Psoas muscle (tissue), 8 donors: ENCODE measurements around the gene OR2H1. TPM values are rescaled to one million over a fixed set of nuclear protein-coding genes. Genes with fewer than 3 reads are reported as not detected.
"Not testable (repeated sequence)": the region's sequence is repeated elsewhere in the genome, so short reads cannot be mapped to it uniquely, and the experiment has no call there.

ENCODE experiments used
- ATAC-seq, 4 donors: fragments of 200-7000 bp; cut with Tn5 transposase; one replicate each; pipeline ENCODE4 v1.9.1; 2020; ENCODE audit warnings: moderate library complexity in 3 of 4, mild to moderate bottlenecking in 2 of 4
- DNase-seq, 2 donors: peaks; one replicate each; pipeline ENCODE4 v3.0.0-alpha.2; 2020
- H3K27ac ChIP-seq: fragments of 200-600 bp; one replicate; pipeline ENCODE4 v1.8.0; 2022
- H3K27me3 ChIP-seq, 3 donors: fragments of 200-600 bp in 1 of 3; one replicate each; pipeline versions ENCODE4 v1.6.1 to v1.8.0; 2013 to 2022; ENCODE audit warnings: low read length in 2 of 3, mild to moderate bottlenecking in 2 of 3, moderate library complexity in 1 of 3; ENCODE audit not compliant: insufficient read depth in 3 of 3
- H3K36me3 ChIP-seq, 2 donors: fragments of 200-600 bp in 1 of 2; one replicate each; pipeline versions ENCODE4 v1.6.1 to v1.8.0; 2013 to 2022; ENCODE audit warnings: low read depth in 1 of 2, mild to moderate bottlenecking in 1 of 2, moderate library complexity in 1 of 2; ENCODE audit not compliant: insufficient read depth in 1 of 2
- H3K4me1 ChIP-seq: fragments of 200-600 bp; one replicate; pipeline ENCODE4 v1.8.0; 2022
- H3K4me3 ChIP-seq: fragments of 200-600 bp; one replicate; pipeline ENCODE4 v1.8.0; 2022; ENCODE audit warnings: mild to moderate bottlenecking
- H3K9me3 ChIP-seq: fragments of 200-600 bp; one replicate; pipeline ENCODE4 v1.8.0; 2022
- CTCF ChIP-seq: fragments of 200-600 bp; IDR thresholded peaks from one replicate; pipeline ENCODE4 v1.8.0; 2022; ENCODE audit warnings: antibody characterized with exemption
- WGBS, 3 donors: extraction: QIAGEN DNeasy Blood & Tissue Kit; methylation state at CpG; one replicate each; pipeline versions ENCODE4 v1.1.6 to v1.1.7; 2013; 5-methylcytosine and 5-hydroxymethylcytosine counted together
- intact Hi-C, 2 donors: fragments of 100-400 bp; cut with DNase I; formaldehyde crosslinking; loops; one replicate each; pipeline versions ENCODE4 v1.11.0 to v1.14.2; 2022
- polyA plus RNA-seq, 3 donors: library from polyadenylated mRNA; stranded (reverse); fragments of 200-250 nt; gene quantifications; one replicate each; pipeline ENCODE4 v1.2.3, GENCODE V29; 2013
- total RNA-seq, 4 donors: library from RNA; stranded (reverse); fragmentation: NEBNext Ultra II Directional in 2 of 4; extraction: Animal tissue kit (Norgen Biotek cat#: 25700) in 2 of 4; gene quantifications; one replicate each; pipeline versions ENCODE4 v1.2.1 to v1.2.4, GENCODE V29; 2021 to 2023
- donor health status: healthy with polysubstance abuse.
- donor health status: DM: no; HTN: no; CAD: no; lungs with moderate emphysema.
- donor health status: Bipolar disorder and iron deficiency.
- donor health status: healthy.
- donor health status: DM: yes; HTN: yes; CAD: no.
- donor health status: DM: no; HTN: no; CAD: no.
- donor health status: DM: no; HTN: no; CAD: no.
- donor health status: DM: yes; HTN: yes; CAD: no.

OR2H1 gene
- total and polyA plus RNA-seq, 7 donors, result 0.10 TPM; not detected in 6

- Histone ChIP-seq H3K4me3 (no peak overlapping the region), H3K9me3 (no peaks in the 10 kb centered on the region), H3K4me1 (no peaks in the 10 kb centered on the region), H3K27me3 (no peaks in the 10 kb centered on the region), H3K36me3 (no peaks in the 10 kb centered on the region), H3K27ac (no peak overlapping the region)
- ATAC-seq, result no peak
- 14 to 36% (median 26%) methylated on average over 2 of the region's 2 CpGs for WGBS, 3 donors
- intact Hi-C loops, result no loop called here
- TF ChIP-seq CTCF, result no peak
- no peak for DNase-seq
Observed at GRCh38 chr6:29424575-29424974, 32.4 kb upstream of the OR2H1 start.

GRCh38 chr6:29425075-29425474 lies 31.9 kb upstream of the OR2H1 start:
- ATAC-seq, result no peak
- no peak for DNase-seq

GRCh38 chr6:29426654-29427053 lies 30.3 kb upstream of the OR2H1 start:
- H3K4me1 ChIP-seq, result no peaks in the 10 kb centered on the region
- H3K27ac ChIP-seq, result no peak overlapping the region
- no peak overlapping the region for H3K4me3 ChIP-seq
- DNase-seq, result no peak
- H3K27me3 ChIP-seq, result no peaks in the 10 kb centered on the region
- no peak for TF ChIP-seq CTCF
- intact Hi-C loops, result no loop called here
- no peak for ATAC-seq
- no peaks in the 10 kb centered on the region for H3K36me3 ChIP-seq
- 76 to 82% (median 81%) methylated on average over 3 of the region's 3 CpGs for WGBS, 3 donors
- no peaks in the 10 kb centered on the region for H3K9me3 ChIP-seq

More at GRCh38 chr6:29425075-29425474, 31.9 kb upstream of the OR2H1 start:
- H3K27ac ChIP-seq, result no peak overlapping the region
- no peak overlapping the region for H3K4me3 ChIP-seq
- no peaks in the 10 kb centered on the region for H3K36me3 ChIP-seq
- H3K27me3 ChIP-seq, result no peaks in the 10 kb centered on the region
- no peaks in the 10 kb centered on the region for H3K9me3 ChIP-seq
- H3K4me1 ChIP-seq, result no peaks in the 10 kb centered on the region
- intact Hi-C loops, result no loop called here
- 29 to 48% (median 39%) methylated on average over 1 of the region's 1 CpG for WGBS, 3 donors
- TF ChIP-seq CTCF, result no peak

GRCh38 chr6:29436730-29437129 lies 20.2 kb upstream of the OR2H1 start:
- intact Hi-C loops, H3K9me3 ChIP-seq, H3K36me3 ChIP-seq, H3K27me3 ChIP-seq, H3K4me1 ChIP-seq, DNase-seq, H3K27ac ChIP-seq, H3K4me3 ChIP-seq, ATAC-seq: not testable (repeated sequence)
- WGBS, 3 donors, result 68 to 75% (median 73%) methylated on average over 18 of the region's 18 CpGs

GRCh38 chr6:29439006-29439405 lies 17.9 kb upstream of the OR2H1 start, which contains the start of gene OR10C1:
TSS of gene OR10C1 (plus strand) at chr6:29439306. CDS start at chr6:29440016, 710 bp downstream.
- TF ChIP-seq CTCF, result no peak
- Histone ChIP-seq H3K9me3 (no peaks in the 10 kb centered on the region), H3K27me3 (peaks cover 0 to 5% (median 0%) of the 10 kb centered on the region in 3 donors), H3K4me1 (no peaks in the 10 kb centered on the region), H3K36me3 (no peaks in the 10 kb centered on the region), H3K4me3 (no peak within 1 kb of the TSS), H3K27ac (no peak within 1 kb of the TSS)
- intact Hi-C loops, result no loop called here
- DNase-seq, result no peak
- ATAC-seq, result no peak
